Thyroid gland (tissue), 4 donors: ENCODE results near the gene AP4B1. TPM values are rescaled to one million over a fixed set of nuclear protein-coding genes. Genes with fewer than 3 reads are reported as not detected.

ENCODE experiments used
- DNase-seq, 2 donors: peaks; one replicate each; pipeline ENCODE4 v3.0.0-alpha.2; 2019
- H3K27ac ChIP-seq, 3 donors: fragments of 200-600 bp; sonication (generic); 1 replicate in 2 of 3; 2 replicates in 1 of 3; pipeline ENCODE4 v1.5.1; 2016 to 2019; ENCODE audit warnings: mild to moderate bottlenecking in 1 of 3, moderate library complexity in 1 of 3
- H3K27me3 ChIP-seq: fragments of 200-600 bp; sonication (generic); one replicate; pipeline ENCODE4 v1.5.1; 2019
- H3K36me3 ChIP-seq, 2 donors: fragments of 200-600 bp; sonication (generic); one replicate each; pipeline ENCODE4 v1.5.1; 2016 to 2019
- H3K4me1 ChIP-seq, 2 donors: fragments of 200-600 bp; sonication (generic); one replicate each; pipeline ENCODE4 v1.5.1; 2017 to 2019
- H3K4me3 ChIP-seq, 3 donors: fragments of 200-600 bp; sonication (generic); replicated peaks in 1 of 3; 1 replicate in 2 of 3; 2 replicates in 1 of 3; pipeline ENCODE4 v1.5.1; 2016; ENCODE audit warnings: mild to moderate bottlenecking in 1 of 3
- H3K9me3 ChIP-seq: fragments of 200-600 bp; sonication (generic); one replicate; pipeline ENCODE4 v1.5.1; 2017
- POLR2A ChIP-seq, 2 donors: fragments of 450-650 bp; IDR thresholded peaks; one replicate each; pipeline ENCODE4 v1.6.1; 2017; ENCODE audit warnings: antibody characterized with exemption in 2 of 2, mild to moderate bottlenecking in 2 of 2, moderate library complexity in 1 of 2
- WGBS, 2 donors: methylation state at CpG; one replicate each; pipeline ENCODE4 v1.1.5; 2017; 5-methylcytosine and 5-hydroxymethylcytosine counted together
- intact Hi-C: fragments of 100-400 bp; cut with DNase I; formaldehyde crosslinking; loops from one replicate; pipeline ENCODE4 v1.15.1; 2023
- total RNA-seq, 4 donors: library from RNA; depleted of rRNA; stranded (reverse); fragments of >200 nt; gene quantifications; one replicate each; pipeline ENCODE4 v1.2.3, GENCODE V29; 2016
- TF ChIP-seq, protein P1 (sequence below), 6 experiments: fragments of 200-600 bp in 3 of 6; fragments of 450-650 bp in 3 of 6; sonication (generic) in 3 of 6; IDR thresholded peaks; one replicate each; pipeline ENCODE4 v1.5.1; 2016 to 2019; ENCODE audit warnings: antibody characterized with exemption in 6 of 6, mild to moderate bottlenecking in 2 of 6, inconsistent platforms in 1 of 6, moderate library complexity in 1 of 6

AP4B1 gene
- total RNA-seq, 4 donors from 2014 or later, result 9.7 to 14.8 (median 14.0) TPM

DNA sequence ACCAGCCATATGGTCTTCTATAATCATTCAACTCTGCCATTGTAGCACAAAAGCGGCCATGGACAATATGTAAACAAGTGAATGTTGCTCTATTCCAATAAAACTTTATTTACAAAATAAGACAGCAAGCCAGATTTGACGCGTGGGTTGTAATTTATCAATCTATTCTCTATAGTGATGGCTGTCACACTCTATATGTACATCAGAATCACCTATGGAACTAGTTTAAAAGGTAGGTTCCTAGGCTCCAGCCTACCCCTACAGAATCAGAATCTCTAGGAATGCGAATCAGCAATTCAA lies 24.9 kb downstream of the AP4B1 start:
- 98% methylated on average over 4 of the region's 4 CpGs for WGBS, 2 donors
- H3K27ac ChIP-seq, result no peak overlapping the region

DNA sequence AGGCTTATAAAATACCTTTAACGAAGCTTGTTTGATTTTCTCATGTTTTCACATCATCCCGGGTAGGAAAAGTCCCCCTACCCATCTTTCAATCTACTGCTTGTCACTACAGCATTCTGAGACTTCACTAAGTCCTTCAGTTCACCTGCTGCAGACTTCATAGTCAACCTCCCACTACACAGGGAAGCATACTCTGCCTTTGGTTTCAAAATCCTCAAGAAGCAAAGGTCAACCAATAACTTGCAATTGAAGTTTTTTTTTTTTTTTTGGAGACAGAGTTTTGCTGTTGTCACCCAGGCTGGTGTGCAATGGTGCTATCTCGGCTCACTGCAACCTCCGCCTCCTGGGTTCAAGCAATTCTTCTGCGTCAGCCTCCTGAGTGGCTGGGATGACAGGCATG lies 28.4 kb downstream of the AP4B1 start:
- Histone ChIP-seq H3K9me3 (no peaks in the 10 kb centered on the region), H3K4me1 (peaks cover 5 to 10% of the 10 kb centered on the region in 2 donors), H3K27ac (no peak overlapping the region), H3K36me3 (no peaks in the 10 kb centered on the region), H3K4me3 (no peak overlapping the region), H3K27me3 (no peaks in the 10 kb centered on the region)
- DNase-seq, result no peak
- intact Hi-C loops, result no loop called here
- 93% methylated on average over 5 of the region's 5 CpGs for WGBS, 2 donors
- TF ChIP-seq POLR2A (IDR thresholded peaks at IDR 0.05), result no peak
- TF ChIP-seq, protein P1, sequence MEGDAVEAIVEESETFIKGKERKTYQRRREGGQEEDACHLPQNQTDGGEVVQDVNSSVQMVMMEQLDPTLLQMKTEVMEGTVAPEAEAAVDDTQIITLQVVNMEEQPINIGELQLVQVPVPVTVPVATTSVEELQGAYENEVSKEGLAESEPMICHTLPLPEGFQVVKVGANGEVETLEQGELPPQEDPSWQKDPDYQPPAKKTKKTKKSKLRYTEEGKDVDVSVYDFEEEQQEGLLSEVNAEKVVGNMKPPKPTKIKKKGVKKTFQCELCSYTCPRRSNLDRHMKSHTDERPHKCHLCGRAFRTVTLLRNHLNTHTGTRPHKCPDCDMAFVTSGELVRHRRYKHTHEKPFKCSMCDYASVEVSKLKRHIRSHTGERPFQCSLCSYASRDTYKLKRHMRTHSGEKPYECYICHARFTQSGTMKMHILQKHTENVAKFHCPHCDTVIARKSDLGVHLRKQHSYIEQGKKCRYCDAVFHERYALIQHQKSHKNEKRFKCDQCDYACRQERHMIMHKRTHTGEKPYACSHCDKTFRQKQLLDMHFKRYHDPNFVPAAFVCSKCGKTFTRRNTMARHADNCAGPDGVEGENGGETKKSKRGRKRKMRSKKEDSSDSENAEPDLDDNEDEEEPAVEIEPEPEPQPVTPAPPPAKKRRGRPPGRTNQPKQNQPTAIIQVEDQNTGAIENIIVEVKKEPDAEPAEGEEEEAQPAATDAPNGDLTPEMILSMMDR (IDR thresholded peaks at IDR 0.05), result no peak

More for the DNA sequence above, 24.9 kb downstream of the AP4B1 start:
- H3K4me1 ChIP-seq, result peaks cover 10 to 12% of the 10 kb centered on the region in 2 donors
- H3K36me3 ChIP-seq, result no peaks in the 10 kb centered on the region
- no peak for DNase-seq
- H3K27me3 ChIP-seq, result no peaks in the 10 kb centered on the region
- TF ChIP-seq, protein P1 (IDR thresholded peaks at IDR 0.05), result no peak
- no peak for TF ChIP-seq POLR2A (IDR thresholded peaks at IDR 0.05)
- H3K4me3 ChIP-seq, result no peak overlapping the region
- H3K9me3 ChIP-seq, result no peaks in the 10 kb centered on the region
- intact Hi-C loops, result no loop called here

DNA sequence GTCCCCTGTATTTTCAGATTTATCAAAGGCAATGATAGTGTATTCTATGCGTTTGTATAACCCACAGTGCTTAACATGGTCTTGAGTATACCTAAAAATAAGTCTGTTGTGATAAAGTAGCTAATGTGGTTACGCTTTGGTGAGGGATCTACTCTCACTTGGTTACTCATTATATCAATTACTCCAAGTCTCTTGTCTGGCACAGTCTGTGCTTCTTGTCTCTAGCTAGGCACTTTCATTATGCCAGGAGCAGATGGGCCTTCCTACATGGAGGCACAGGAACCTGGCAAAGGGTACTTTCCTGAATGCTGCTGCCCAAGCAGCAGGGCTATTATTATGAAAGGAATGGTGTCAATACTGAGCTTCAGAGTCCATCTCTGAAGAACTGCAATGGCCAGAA lies 28.9 kb downstream of the AP4B1 start:
- intact Hi-C loops, result no loop called here
- WGBS, 2 donors, result 78 to 80% methylated on average over 2 of the region's 2 CpGs
- Histone ChIP-seq H3K4me1 (peaks cover under 1 to 5% of the 10 kb centered on the region in 2 donors), H3K36me3 (no peaks in the 10 kb centered on the region), H3K9me3 (no peaks in the 10 kb centered on the region), H3K27me3 (no peaks in the 10 kb centered on the region), H3K4me3 (no peak overlapping the region), H3K27ac (no peak overlapping the region)
- DNase-seq, result no peak
- TF ChIP-seq, protein P1 (IDR thresholded peaks at IDR 0.05), result no peak
- TF ChIP-seq POLR2A (IDR thresholded peaks at IDR 0.05), result no peak

DNA sequence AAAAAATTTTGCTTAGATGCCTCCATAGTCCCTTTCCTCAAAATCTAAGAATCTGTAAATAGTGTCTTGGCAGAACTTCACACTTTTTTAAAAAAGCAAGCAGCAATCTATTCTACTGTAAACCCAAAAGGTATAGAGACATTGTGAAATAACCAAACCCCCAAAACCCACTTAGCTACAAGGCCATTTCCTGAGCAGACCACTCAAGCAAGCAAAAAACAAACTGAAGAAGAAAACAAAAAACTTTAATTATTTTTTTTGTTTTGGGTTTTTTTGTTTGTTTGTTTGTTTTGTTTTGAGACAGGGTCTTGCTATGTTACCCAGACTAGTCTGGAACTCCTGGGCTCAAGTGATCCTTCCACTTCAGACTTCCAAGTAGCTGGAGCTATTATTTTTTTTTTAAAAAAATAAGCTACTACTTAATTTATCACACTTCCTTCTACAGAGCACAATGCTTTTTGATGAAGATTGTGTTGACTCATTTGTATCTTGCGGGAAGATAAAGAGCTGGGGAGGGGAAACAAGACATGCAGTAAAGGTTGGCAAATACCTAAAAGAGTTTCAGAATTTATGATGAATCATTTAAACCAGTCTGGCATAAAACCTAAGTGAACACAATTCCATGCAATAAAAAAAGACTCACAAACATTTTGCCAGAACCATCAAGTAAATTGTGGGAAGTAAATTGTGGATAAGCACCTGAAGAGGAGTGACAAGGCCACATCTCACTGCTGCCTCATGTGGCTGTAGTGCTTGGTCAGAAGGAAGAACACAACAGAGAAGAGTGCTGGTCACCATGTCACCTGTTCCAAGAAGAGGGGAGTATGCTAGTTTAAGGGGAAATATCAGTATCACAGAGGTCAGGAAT lies 30.4 kb downstream of the AP4B1 start:
- Histone ChIP-seq H3K27ac (no peak overlapping the region), H3K4me3 (no peak overlapping the region), H3K36me3 (no peaks in the 10 kb centered on the region), H3K4me1 (no peaks in the 10 kb centered on the region), H3K27me3 (no peaks in the 10 kb centered on the region), H3K9me3 (no peaks in the 10 kb centered on the region)
- intact Hi-C loops, result no loop called here
- no peak for DNase-seq
- 81 to 89% methylated on average over 1 of the region's 1 CpG for WGBS, 2 donors
- TF ChIP-seq, protein P1 (IDR thresholded peaks at IDR 0.05), result no peak
- no peak for TF ChIP-seq POLR2A (IDR thresholded peaks at IDR 0.05)

DNA sequence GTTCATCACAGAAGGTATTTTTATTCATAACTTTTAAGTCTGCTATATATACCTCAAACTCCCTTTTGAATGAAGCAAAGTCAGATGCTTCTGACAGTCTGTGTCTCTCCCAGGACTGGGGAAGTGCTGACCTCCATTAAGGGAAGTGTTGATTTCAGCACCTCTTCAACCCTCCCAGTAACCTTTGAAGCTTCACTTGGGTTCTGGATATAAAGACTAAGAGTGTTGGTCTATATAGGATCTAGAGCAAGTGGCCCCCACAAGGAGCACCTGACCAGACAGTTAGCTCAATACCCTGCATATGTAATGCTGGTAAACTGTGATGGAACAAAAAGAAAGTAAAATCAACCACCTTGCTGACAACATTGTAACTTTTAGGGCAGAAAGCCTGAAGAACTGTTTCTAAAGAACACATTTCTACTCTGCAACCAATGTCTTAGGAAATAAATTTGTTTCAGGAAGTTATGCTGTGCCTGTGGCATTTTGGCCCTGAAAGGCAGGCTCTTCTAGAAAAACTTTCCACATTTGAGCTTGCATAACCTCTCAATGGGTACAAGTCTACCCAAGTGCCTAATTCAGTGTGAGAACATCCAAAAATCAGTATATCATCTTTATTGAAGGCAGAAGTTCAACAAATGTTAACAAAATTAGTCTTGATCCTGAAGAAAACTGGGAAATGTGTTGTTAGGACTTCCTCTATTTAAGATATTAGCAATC lies 32.2 kb downstream of the AP4B1 start:
- no peak for DNase-seq
- Histone ChIP-seq H3K4me1 (no peaks in the 10 kb centered on the region), H3K36me3 (no peaks in the 10 kb centered on the region), H3K9me3 (no peaks in the 10 kb centered on the region), H3K4me3 (no peak overlapping the region), H3K27ac (no peak overlapping the region), H3K27me3 (no peaks in the 10 kb centered on the region)
- no peak for TF ChIP-seq POLR2A (IDR thresholded peaks at IDR 0.05)
- intact Hi-C loops, result no loop called here
